GM12878 (cell line): Measurements from ENCODE around the gene TFR2. TPM values are rescaled to one million over a fixed set of nuclear protein-coding genes. Genes with fewer than 3 reads are reported as not detected.

Experiments
- CBX3 ChIP-seq: fragments of 200-600 bp; sonication (generic); IDR thresholded peaks from 2 replicates; pipeline ENCODE4 v1.6.1; 2016; ENCODE audit warnings: low read depth, borderline replicate concordance
- CHD4 ChIP-seq: fragments of 200-600 bp; sonication (generic); IDR thresholded peaks from 2 replicates; pipeline ENCODE4 v1.6.1; 2016; ENCODE audit warnings: mild to moderate bottlenecking
- E2F4 ChIP-seq: IDR thresholded peaks from 2 replicates; pipeline ENCODE4 v1.6.1; 2012; ENCODE audit warnings: low read depth, low read length, improper control_type of control experiment
- EZH2 ChIP-seq: IDR thresholded peaks from 2 replicates; pipeline ENCODE4 v1.6.1; 2012; ENCODE audit warnings: low read depth, mild to moderate bottlenecking, control low read depth, inconsistent platforms, low read length, borderline replicate concordance; ENCODE audit not compliant: control insufficient read depth
- HDAC6 ChIP-seq: fragments of 200-600 bp; sonication (generic); IDR thresholded peaks from one replicate; pipeline ENCODE4 v1.8.0; 2017; ENCODE audit warnings: antibody characterized with exemption; ENCODE audit not compliant: unreplicated experiment
- HSF1 ChIP-seq: fragments of 150-350 bp; IDR thresholded peaks from 2 replicates; pipeline ENCODE4 v1.6.1; 2014; ENCODE audit warnings: mild to moderate bottlenecking, low read depth, low read length
- IRF4 ChIP-seq: IDR thresholded peaks from 2 replicates; pipeline ENCODE4 v1.6.1; 2011; ENCODE audit warnings: low read depth, low read length
- MEF2B ChIP-seq: fragments of 450-650 bp; IDR thresholded peaks from 2 replicates; pipeline ENCODE4 v1.6.1; 2018; ENCODE audit warnings: mild to moderate bottlenecking, moderate library complexity; ENCODE audit not compliant: partially characterized antibody, poor library complexity, severe bottlenecking
- MYC ChIP-seq: IDR thresholded peaks from 2 replicates; pipeline ENCODE4 v1.6.1; 2011; ENCODE audit warnings: mild to moderate bottlenecking, low read length, moderate library complexity, inconsistent platforms; ENCODE audit not compliant: insufficient read depth, insufficient replicate concordance, insufficient read length, severe bottlenecking
- NFXL1 ChIP-seq: fragments of 450-650 bp; IDR thresholded peaks from 2 replicates; pipeline ENCODE4 v1.6.1; 2017; ENCODE audit warnings: antibody characterized with exemption, mild to moderate bottlenecking, borderline replicate concordance
- PAX5 ChIP-seq: IDR thresholded peaks from 2 replicates; pipeline ENCODE4 v1.6.1; 2011; ENCODE audit warnings: low read depth, low read length, borderline replicate concordance
- POU2F2 ChIP-seq: IDR thresholded peaks from 3 replicates; pipeline ENCODE4 v1.6.1; 2011; ENCODE audit warnings: low read depth, mild to moderate bottlenecking, low read length, borderline replicate concordance
- PRDM15 ChIP-seq: fragments of 450-650 bp; formaldehyde crosslinking; IDR thresholded peaks from 2 replicates; pipeline ENCODE4 v1.4.0; 2020; ENCODE audit warnings: mild to moderate bottlenecking, moderate library complexity
- RAD51 ChIP-seq: fragments of 450-650 bp; IDR thresholded peaks from 2 replicates; pipeline ENCODE4 v1.6.1; 2016; ENCODE audit warnings: moderate library complexity, mild to moderate bottlenecking, inconsistent platforms
- USF1 ChIP-seq: IDR thresholded peaks from 2 replicates; pipeline ENCODE4 v1.6.1; 2011; ENCODE audit warnings: borderline replicate concordance, low read depth, mild to moderate bottlenecking, moderate library complexity, mixed read lengths, low read length; ENCODE audit not compliant: insufficient read depth; ENCODE audit errors: extremely low read length
- ZNF207 ChIP-seq: fragments of 450-650 bp; IDR thresholded peaks from 2 replicates; pipeline ENCODE4 v1.6.1; 2014; ENCODE audit warnings: antibody characterized with exemption, mild to moderate bottlenecking, borderline replicate concordance
- ZNF24 ChIP-seq: fragments of 450-650 bp; IDR thresholded peaks from 2 replicates; pipeline ENCODE4 v1.6.1; 2017; ENCODE audit warnings: antibody characterized with exemption, mild to moderate bottlenecking
- ZNF592 ChIP-seq: fragments of 450-650 bp; IDR thresholded peaks from 2 replicates; pipeline ENCODE4 v1.6.1; 2017; ENCODE audit warnings: mild to moderate bottlenecking, moderate library complexity
- polyA plus RNA-seq, 11 experiments: library from polyadenylated mRNA; depleted of rRNA in 4 of 11; unstranded in 6 of 11; stranded (reverse) in 5 of 11; fragments of >200 nt; fragmentation: Nextera tagmentation in 4 of 11; fragmentation: Illumina TruSeq in 1 of 11; extraction: Ambion mirVana in 4 of 11; extraction: Trizol in 1 of 11; gene quantifications; 1 replicate in 1 of 11; 2 replicates in 10 of 11; pipeline versions ENCODE4 v1.2.1 to v1.2.3, GENCODE V29; 2011 to 2016; ENCODE audit warnings: inconsistent platforms in 2 of 11, missing spikeins in 2 of 11, low read depth in 1 of 11
- total RNA-seq, 4 experiments: library from RNA; depleted of rRNA in 3 of 4; stranded (reverse); fragments of >200 nt in 3 of 4; fragmentation: Illumina TruSeq in 1 of 4; extraction: Trizol in 1 of 4; gene quantifications; 2 replicates each; pipeline versions ENCODE4 v1.2.1 to v1.2.3, GENCODE V29; 2013 to 2021

TFR2 gene
- total and polyA plus RNA-seq, 10 of the 15 experiments (the other 5 are each of a cell fraction or from before 2014, with no cell fraction given), result 0.30 to 7.2 (median 1.8) TPM

- TF ChIP-seq HSF1 (no peak), RAD51 (no peak), MYC (no peak), HDAC6 (no peak), EZH2 (no peak), ZNF592 (no peak), CHD4 (no peak), MEF2B (no peak), CBX3 (no peak), E2F4 (no peak), PRDM15 (CRISPR knock-in tag) (no peak), IRF4 (no peak), PAX5 (no peak), NFXL1 (no peak), USF1 (no peak), ZNF24 (no peak), POU2F2 (no peak), ZNF207 (no peak; the same call in 1 of the 2 replicates)
Measured at GRCh38 chr7:100611983-100612729, 29.2 kb downstream of the TFR2 start, which contains the start of gene MOSPD3 (continued).
